Fibroblast of skin of abdomen (primary cell): Measurements from ENCODE around the gene LBHD2.

Experiments used
- DNase-seq: peaks from one replicate; pipeline ENCODE4 v3.0.0-alpha.2; 2013

The LBHD2 gene

GRCh38 chr14:103091041-103091882 lies 7.3 kb downstream of the LBHD2 start:
- DNase-seq = peak; percentile 24

- DNase-seq = no peak
Measured at GRCh38 chr14:103091883-103092222, 7.8 kb downstream of the LBHD2 start.

- DNase-seq = no peak
Measured at GRCh38 chr14:103093856-103094405, 9.9 kb downstream of the LBHD2 start.

- no peak for DNase-seq
Measured at GRCh38 chr14:103094406-103095209, 10.6 kb downstream of the LBHD2 start, which contains the start of gene EXOC3L4. EXOC3L4 (plus strand) TSS chr14:103094725; CDS start chr14:103100220, 5,495 bp downstream.

- DNase-seq = no peak
Measured at GRCh38 chr14:103095210-103095778, 11.3 kb downstream of the LBHD2 start.

- DNase-seq = no peak
Measured at GRCh38 chr14:103096387-103096786, 12.4 kb downstream of the LBHD2 start.

- DNase-seq = no peak
Measured at GRCh38 chr14:103097244-103097993, 13.4 kb downstream of the LBHD2 start.

GRCh38 chr14:103097994-103098957 lies 14.3 kb downstream of the LBHD2 start:
- no peak for DNase-seq

- no peak for DNase-seq
Measured at GRCh38 chr14:103099081-103099732, 15.2 kb downstream of the LBHD2 start.

GRCh38 chr14:103099733-103100280 lies 15.8 kb downstream of the LBHD2 start:
- no peak for DNase-seq

- DNase-seq = no peak
Measured at GRCh38 chr14:103100281-103101121, 16.5 kb downstream of the LBHD2 start.

GRCh38 chr14:103101257-103101962 lies 17.4 kb downstream of the LBHD2 start:
- no peak for DNase-seq

GRCh38 chr14:103101963-103102688 lies 18.1 kb downstream of the LBHD2 start:
- DNase-seq = no peak

GRCh38 chr14:103102689-103103260 lies 18.8 kb downstream of the LBHD2 start:
- DNase-seq = no peak

GRCh38 chr14:103103461-103104388 lies 19.7 kb downstream of the LBHD2 start:
- peak; percentile 44 for DNase-seq

GRCh38 chr14:103104389-103104653 lies 20.3 kb downstream of the LBHD2 start:
- no peak for DNase-seq
